Ishikawa (cell line): ENCODE data around the gene REN.

Experiments used
- CREB1 ChIP-seq: IDR thresholded peaks from 2 replicates; pipeline ENCODE4 v1.6.1; 2012; ENCODE audit warnings: low read depth
- EP300 ChIP-seq: IDR thresholded peaks from 2 replicates; pipeline ENCODE4 v1.6.1; 2012; ENCODE audit warnings: borderline replicate concordance
- FOXM1 ChIP-seq: IDR thresholded peaks from 2 replicates; pipeline ENCODE4 v1.6.1; 2012; ENCODE audit warnings: low read depth, borderline replicate concordance
- NFIC ChIP-seq: IDR thresholded peaks from 2 replicates; pipeline ENCODE4 v1.6.1; 2012
- RAD21 ChIP-seq: IDR thresholded peaks from 2 replicates; pipeline ENCODE4 v1.6.1; 2012; ENCODE audit warnings: low read depth
- REST ChIP-seq: IDR thresholded peaks from 2 replicates; pipeline ENCODE4 v1.6.1; 2012; ENCODE audit warnings: low read depth, mild to moderate bottlenecking
- TAF1 ChIP-seq: IDR thresholded peaks from 2 replicates; pipeline ENCODE4 v1.6.1; 2012; ENCODE audit warnings: low read depth, mild to moderate bottlenecking
- TCF12 ChIP-seq: IDR thresholded peaks from 2 replicates; pipeline ENCODE4 v1.6.1; 2012; ENCODE audit warnings: low read depth
- TEAD4 ChIP-seq: IDR thresholded peaks from 2 replicates; pipeline ENCODE4 v1.6.1; 2012
- USF1 ChIP-seq: IDR thresholded peaks from 2 replicates; pipeline ENCODE4 v1.6.1; 2012
- YY1 ChIP-seq: IDR thresholded peaks from 2 replicates; pipeline ENCODE4 v1.6.1; 2012; ENCODE audit warnings: low read depth
- ZBTB7A ChIP-seq: IDR thresholded peaks from 2 replicates; pipeline ENCODE4 v1.6.1; 2012; ENCODE audit warnings: low read depth
- TF ChIP-seq, protein P1 (sequence below): IDR thresholded peaks from 2 replicates; pipeline ENCODE4 v1.6.1; 2012

DNA sequence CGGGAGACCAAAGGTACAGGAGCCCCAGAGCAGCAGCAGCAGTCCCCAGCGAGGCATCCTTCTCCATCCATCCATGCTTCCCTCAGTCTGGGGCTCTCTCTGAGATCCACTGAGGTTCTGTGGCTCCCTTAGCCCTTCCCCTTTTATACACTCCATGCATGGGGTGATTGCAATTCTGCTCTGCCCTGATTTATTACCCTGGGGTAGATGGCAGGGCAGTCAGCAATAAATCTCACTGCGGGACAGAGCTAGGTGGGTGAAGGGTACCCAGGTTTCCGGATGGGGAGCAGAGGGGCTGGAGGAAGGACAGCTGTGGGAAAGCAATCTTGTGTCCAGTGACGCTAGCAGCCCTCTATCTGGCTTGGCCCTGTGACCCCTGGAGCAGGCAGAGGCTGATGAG lies at the start of gene REN:
- no peak for TF ChIP-seq EP300
- no peak for TF ChIP-seq YY1
- no peak for TF ChIP-seq RAD21
- no peak for TF ChIP-seq TEAD4
- no peak for TF ChIP-seq USF1
- TF ChIP-seq REST = no peak
- TF ChIP-seq, protein P1, sequence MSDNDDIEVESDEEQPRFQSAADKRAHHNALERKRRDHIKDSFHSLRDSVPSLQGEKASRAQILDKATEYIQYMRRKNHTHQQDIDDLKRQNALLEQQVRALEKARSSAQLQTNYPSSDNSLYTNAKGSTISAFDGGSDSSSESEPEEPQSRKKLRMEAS = no peak
- no peak for TF ChIP-seq TAF1
- TF ChIP-seq CREB1 = no peak
- TF ChIP-seq ZBTB7A = no peak
- TF ChIP-seq FOXM1 = no peak
- TF ChIP-seq TCF12 = no peak
- TF ChIP-seq NFIC = no peak
